ENCODE results near the gene RGS3.

- TF ChIP-seq CTCF (IDR thresholded peaks at IDR 0.05) (no peak), POLR2A (IDR thresholded peaks at IDR 0.05) (no peak)
Observed at GRCh38 chr9:113628621-113629020, 165.1 kb downstream of the RGS3 start.
